Measurements from ENCODE around the gene PRMT7.

Gene PRMT7

GRCh38 chr16:68378436-68379415 lies 67.9 kb downstream of the PRMT7 start:
- no peak for DNase-seq

DNA sequence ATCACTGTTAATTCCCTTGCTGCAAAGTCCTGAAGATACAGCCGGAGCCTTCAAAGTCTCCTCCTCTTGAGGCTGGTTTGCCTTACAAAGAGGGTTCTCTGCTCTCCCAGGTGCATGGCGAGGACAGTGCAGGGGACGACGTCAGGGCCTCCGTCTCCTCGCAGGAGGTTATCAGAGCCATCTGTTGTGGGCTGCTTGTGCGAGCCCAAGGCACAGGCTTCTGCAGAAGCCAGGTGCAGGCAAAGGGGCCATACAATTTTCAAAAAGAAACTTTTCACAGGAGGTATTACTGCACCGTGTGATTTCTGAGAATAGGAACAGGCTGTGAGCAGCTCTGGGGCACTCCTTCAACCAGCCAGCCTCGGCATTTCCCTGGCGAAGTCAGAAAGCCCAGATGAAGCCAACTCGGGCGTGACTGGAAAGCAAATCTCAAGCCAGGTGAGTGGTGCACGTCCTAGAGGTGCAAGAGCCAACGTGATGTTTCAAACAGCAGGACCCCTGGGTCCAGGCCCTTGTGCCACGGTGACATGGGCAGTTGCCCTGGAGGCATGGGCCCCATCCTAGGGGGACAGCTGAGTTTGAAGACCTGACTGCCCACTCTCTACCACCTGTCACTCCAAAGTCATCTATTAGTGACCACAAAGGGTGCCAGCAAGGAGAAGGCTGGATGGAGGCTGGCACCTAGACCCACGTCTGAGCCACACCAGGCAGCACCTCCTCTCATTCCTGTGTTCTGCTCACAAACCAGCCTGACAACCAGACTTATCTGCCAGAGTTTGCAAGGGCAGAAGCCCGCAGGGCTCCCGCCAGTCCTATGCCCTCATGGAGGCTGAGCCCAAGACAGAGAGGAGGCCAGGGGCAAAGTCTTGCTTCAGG lies 68.9 kb downstream of the PRMT7 start:
- no peak for DNase-seq

GRCh38 chr16:68380348-68380670 lies 69.5 kb downstream of the PRMT7 start:
- DNase-seq: no peak

GRCh38 chr16:68380676-68381362 lies 70.0 kb downstream of the PRMT7 start:
- DNase-seq: no peak

DNA sequence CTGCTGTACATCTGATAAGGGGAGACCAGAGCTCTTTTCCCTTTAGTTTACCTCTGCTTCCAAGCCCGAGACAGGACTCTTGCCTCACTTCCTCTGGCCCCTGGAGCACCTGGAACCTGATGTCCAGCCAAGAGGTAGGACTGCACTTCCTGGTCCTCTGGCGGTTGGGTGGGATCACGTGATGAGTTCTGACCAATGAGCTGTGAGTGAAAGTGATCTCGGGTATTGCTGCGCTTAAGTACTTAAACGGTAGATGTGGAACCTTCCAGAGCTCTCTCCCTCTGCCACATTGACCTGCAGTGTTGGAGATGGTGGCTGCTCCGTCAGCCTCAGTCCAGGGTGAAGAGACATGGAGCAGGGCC lies 70.5 kb downstream of the PRMT7 start:
- DNase-seq: no peak

DNA sequence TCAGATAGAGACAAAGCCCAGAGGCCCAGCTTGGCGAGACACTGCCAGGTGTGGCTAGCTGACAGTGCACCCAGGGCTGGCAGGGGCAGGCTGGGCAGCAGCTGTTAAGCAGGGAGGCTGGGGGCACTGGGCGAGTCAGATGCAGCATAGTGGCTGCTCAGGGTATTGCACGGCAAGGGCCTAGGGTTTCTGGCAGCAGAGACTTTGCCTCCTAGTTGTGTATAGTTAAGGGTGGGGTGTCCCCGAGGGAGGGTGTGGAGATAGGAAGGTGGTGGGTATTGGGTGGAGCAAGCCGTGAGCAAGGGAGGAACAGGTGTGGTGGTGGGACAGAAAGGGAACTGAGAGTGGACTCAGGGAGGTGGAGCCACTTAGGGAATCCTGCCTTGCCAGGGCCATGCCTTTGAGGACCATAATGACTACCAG lies 71.5 kb downstream of the PRMT7 start:
- no peak for DNase-seq

- no peak for DNase-seq
Observed at GRCh38 chr16:68383858-68384257, 73.0 kb downstream of the PRMT7 start.

DNA sequence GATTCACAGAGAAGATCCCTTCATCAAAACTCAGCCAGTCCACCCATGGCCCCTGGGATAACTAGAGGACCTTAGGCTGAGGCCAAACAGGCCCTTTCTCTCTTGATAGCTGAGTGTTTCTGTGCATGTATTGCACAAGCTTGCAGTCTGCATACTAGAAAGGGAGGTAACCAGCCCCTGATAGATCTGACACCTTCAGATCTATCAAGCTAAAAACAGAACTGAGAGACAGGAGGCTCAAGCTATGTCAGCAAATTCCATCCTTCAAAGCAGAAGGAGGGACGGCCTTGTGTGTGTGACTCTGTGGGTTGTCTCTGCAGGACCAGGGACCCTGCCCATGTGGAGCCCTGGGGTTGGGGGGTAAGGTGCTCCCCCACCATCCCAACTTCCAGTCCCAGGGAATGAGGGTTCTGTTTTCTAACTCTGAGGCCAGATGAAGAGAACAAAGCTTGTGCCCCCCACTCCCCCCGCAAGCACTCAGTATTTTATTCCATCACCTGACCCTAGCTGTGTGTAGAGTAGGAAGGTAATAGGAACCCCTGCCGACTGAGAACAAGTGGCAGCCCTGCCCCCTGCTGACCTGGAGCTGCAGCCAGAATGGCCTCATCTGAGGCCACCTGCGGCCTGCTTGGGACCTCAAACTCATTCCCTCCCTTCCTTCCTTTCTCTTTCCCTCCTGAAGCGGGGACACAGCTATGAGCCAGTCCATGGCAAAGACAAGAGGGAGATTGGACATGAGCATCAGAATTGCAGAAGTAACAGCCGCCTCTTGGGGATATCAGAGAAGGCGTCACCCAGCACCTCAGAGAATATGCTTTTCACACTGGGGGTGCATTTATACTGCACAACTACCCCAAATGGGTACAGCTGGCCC lies 73.7 kb downstream of the PRMT7 start:
- no peak for DNase-seq

DNA sequence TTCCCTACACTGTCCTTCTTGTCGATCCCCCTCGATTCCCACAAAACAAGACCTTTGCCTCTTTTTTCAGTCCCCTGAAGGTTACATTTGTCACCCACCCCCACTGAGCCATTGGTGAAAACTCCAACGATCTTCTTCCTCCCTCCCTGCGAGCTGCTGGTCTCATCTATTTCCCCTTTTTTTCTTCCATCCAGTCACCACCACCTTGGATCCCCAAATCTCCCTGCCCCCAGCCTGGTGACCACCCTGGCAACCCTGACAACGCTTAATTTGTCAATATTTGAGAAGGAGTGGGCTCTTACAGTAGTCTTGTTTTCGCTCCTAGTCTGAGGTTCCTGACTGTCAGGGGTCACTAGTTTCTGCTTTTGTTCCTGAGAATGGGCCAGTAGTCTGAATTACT lies 74.6 kb downstream of the PRMT7 start:
- DNase-seq: no peak

GRCh38 chr16:68386628-68387027 lies 75.8 kb downstream of the PRMT7 start:
- DNase-seq: no peak

- DNase-seq: no peak
Observed at GRCh38 chr16:68387301-68387700, 76.5 kb downstream of the PRMT7 start.

DNA sequence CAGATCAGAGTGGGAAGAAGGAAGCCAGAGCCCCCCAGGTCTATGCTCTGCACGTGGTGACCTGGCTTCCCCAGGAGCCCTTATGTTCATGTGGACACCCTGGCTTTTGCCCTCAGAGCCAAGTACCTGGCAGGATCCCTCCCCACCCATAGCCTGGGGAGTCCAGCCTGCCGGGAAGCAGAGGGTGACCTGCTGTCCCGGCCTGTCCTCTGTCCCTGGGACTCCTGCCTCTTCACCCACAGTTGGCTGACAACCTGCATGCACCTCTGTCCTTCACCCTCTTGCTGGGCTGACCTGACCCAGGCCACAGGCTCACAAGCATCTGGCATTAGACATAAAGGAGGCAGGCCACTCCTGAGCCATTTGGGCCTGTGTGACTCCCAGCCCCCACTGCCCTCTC lies 77.3 kb downstream of the PRMT7 start:
- DNase-seq: no peak

DNA sequence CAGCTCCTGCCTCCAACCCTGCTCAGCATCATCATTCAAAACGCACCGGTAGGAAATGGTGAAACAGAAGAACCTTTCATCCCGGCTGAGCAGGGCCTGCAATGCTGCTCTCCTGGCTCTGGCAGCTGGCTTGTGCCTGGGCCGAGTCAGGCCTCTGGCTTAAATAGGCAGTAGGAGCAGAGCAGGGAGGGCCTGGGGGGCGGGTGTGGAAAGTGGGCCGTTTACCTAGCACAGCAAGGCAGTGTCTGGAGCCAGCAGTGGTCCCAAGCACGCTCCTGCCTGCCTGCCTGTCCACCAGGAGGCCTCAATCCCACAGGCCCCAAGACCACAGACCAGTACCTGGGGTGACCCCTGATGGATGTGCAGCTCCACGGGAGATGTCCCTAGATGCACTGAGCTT lies 78.2 kb downstream of the PRMT7 start:
- DNase-seq: no peak

GRCh38 chr16:68389750-68390371 lies 79.0 kb downstream of the PRMT7 start:
- no peak for DNase-seq

GRCh38 chr16:68393333-68393732 lies 82.5 kb downstream of the PRMT7 start:
- no peak for DNase-seq

- DNase-seq: no peak
Observed at GRCh38 chr16:68395167-68395786, 84.5 kb downstream of the PRMT7 start.

DNA sequence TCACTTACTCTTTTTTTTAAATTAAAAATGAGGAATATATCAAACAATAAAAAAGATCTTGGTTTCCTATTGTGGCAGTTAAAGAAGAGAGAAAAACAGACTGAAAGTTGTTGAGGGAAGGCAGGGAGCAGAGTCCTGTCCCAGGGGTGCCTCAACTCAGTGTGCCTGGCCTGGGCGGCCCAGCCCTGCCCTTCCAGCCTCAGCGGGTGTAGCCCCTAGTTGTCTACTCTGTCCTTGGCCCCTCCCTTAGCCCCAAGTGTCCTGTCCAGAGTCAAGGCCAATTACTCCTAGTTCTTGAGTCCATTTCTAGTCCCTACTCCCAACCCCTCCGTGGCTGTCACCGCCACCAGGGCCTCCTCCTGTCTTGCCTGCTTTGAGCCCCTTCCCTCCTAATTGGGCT lies 85.0 kb downstream of the PRMT7 start:
- no peak for DNase-seq

GRCh38 chr16:68396481-68396880 lies 85.7 kb downstream of the PRMT7 start:
- no peak for DNase-seq

DNA sequence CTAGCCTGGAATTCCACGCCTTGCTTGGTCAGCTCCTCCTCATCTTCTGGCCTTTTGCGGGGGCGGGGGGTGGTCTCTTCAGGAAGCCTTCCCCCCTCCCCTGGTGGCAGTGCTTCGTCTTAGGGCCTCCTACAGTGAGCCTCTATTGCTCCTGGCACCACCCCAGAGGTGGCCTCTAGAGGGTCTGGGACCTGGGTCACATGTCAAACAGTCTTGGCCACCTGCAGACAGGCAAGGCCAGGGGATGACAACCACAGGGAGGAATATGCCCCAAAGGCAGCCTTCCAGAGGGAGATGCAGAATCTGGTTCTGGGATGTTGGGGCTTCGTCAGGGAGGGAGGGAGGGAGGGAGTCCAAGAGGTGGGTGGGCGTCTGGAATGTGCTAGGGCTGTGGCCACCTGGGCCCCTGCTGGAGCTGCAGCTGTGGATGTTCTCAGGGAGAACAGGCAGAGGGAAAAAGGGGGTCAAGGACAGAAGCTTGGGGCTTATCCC lies 86.9 kb downstream of the PRMT7 start:
- DNase-seq: no peak

DNA sequence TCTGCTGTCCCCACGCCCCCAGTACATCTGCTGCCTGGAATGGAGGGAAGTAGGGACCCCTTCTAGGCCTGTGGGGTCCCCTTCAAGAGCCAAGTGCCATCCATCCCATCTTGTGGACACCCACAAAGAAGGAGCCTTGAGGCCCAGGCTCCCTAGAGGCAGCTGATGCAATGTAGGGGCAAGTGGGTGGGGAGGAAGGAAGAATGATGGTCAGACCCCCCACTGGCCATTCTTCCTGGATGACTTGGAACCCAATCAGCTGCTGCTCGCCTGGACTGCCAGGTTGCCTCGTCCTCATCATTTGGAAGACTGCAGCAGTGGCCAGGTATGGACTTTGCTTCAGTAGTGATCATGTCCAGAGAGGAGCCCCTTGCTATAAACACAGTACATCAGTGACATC lies 88.6 kb downstream of the PRMT7 start:
- no peak for DNase-seq

Measured in GOT3 (cell line).